Measurements from ENCODE around the gene PRKCD.

The PRKCD gene

DNA sequence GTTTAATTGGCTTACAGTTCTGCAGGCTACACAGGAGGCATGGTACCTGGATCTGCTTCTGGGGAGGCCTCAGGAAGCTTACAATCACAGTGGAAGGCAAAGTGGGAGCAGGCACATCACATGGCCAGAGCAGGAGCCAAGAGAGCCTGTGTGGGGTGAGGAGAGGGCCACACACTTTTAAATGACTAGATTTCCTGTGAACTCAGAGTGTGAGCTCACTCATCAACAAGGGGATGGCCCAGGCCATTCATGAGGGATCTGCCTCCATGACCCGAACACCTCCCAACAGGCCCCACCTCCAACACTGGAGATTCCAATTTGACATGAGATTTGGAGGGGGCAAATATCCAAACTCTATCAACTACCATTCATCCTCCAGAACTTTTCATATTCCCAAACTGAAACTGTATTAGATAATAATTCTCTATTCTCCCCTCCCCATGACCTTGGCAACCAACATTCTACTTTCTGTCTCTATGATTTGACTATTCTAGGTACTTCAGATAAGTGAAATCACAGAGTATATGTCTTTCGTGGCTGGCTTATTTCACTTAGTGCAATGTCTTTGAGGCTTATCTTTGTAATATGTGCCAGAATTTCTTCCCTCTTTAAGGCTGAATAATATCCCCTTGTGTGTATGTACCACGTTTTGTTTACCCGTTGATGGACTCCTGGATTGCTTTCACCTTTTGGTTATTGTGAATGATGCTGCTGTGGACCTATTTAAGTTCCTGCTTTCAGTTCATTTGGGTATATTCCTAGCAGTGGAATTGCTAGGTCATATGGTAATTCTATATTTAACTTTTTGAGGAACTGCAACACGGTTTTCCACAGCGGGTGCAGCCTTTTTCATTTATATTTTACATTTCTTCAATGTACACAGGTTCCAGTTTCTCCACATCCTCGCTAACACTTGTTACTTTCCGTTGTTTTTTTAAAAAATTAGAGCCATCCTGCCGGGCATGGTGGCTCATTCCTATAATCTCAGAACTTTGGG, 51.0 kb downstream of the PRKCD start:
- TF ChIP-seq, protein P1, sequence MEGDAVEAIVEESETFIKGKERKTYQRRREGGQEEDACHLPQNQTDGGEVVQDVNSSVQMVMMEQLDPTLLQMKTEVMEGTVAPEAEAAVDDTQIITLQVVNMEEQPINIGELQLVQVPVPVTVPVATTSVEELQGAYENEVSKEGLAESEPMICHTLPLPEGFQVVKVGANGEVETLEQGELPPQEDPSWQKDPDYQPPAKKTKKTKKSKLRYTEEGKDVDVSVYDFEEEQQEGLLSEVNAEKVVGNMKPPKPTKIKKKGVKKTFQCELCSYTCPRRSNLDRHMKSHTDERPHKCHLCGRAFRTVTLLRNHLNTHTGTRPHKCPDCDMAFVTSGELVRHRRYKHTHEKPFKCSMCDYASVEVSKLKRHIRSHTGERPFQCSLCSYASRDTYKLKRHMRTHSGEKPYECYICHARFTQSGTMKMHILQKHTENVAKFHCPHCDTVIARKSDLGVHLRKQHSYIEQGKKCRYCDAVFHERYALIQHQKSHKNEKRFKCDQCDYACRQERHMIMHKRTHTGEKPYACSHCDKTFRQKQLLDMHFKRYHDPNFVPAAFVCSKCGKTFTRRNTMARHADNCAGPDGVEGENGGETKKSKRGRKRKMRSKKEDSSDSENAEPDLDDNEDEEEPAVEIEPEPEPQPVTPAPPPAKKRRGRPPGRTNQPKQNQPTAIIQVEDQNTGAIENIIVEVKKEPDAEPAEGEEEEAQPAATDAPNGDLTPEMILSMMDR (IDR thresholded peaks at IDR 0.05; ENCODE audit: low read depth, low read length) = no peak
- TF ChIP-seq MYC (IDR thresholded peaks at IDR 0.05; ENCODE audit: low read depth, low read length) = no peak
- TF ChIP-seq, protein P2, sequence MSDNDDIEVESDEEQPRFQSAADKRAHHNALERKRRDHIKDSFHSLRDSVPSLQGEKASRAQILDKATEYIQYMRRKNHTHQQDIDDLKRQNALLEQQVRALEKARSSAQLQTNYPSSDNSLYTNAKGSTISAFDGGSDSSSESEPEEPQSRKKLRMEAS (IDR thresholded peaks at IDR 0.05; ENCODE audit: low read depth, low read length) = no peak
- H3K4me3 ChIP-seq (ENCODE audit: low read depth, low read length) = no peak overlapping the region
- no peak for DNase-seq (ENCODE audit: low read depth)

DNA sequence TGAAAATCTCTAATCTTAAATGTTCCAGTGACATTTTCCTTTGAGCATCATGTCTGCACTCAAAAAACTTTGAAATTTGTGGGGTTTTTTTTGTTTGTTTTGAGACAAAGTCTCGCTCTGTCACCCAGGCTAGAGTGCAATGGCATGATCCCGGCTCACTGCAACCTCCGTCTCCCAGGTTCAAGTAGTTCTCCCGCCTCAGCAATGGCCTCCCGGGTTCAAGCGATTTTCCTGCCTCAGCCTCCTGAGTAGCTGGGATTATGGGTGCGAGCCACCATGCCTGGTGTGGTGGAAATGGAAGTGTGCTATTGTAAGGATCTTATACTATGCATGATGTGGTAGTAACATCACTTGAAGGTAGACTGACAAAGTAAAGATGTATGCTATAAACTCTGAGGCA, 52.3 kb downstream of the PRKCD start:
- TF ChIP-seq, protein P2 (IDR thresholded peaks at IDR 0.05; ENCODE audit: low read depth, low read length) = no peak
- TF ChIP-seq, protein P1 (IDR thresholded peaks at IDR 0.05; ENCODE audit: low read depth, low read length) = no peak
- no peak for TF ChIP-seq POLR2A (IDR thresholded peaks at IDR 0.05; ENCODE audit: extremely low read depth, insufficient read length)
- TF ChIP-seq MYC (IDR thresholded peaks at IDR 0.05; ENCODE audit: low read depth, low read length) = no peak
- no peak for DNase-seq (ENCODE audit: low read depth)
- H3K4me3 ChIP-seq (ENCODE audit: low read depth, low read length) = no peak overlapping the region

DNA sequence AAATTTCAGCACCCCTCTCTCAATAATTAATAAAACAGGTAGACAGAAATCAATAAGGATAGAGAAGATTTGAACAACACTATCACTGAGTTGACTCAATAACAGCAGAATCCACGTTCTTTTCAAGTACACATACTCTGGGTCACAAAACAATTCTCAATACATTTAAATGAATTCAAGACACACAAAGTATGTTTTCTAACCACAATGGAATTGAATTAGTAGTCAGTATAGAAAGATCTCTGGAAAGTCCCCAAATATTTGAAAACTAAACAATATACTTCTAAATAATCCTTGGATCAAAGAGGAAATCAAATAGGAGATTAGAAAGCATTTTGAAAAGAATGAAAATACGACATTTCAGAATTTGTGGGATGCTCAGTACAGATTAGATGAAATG, 54.8 kb downstream of the PRKCD start:
- DNase-seq (ENCODE audit: low read depth) = no peak
- no peak for TF ChIP-seq POLR2A (IDR thresholded peaks at IDR 0.05; ENCODE audit: extremely low read depth, insufficient read length)
- TF ChIP-seq MYC (IDR thresholded peaks at IDR 0.05; ENCODE audit: low read depth, low read length) = no peak
- H3K4me3 ChIP-seq (ENCODE audit: low read depth, low read length) = no peak overlapping the region

DNA sequence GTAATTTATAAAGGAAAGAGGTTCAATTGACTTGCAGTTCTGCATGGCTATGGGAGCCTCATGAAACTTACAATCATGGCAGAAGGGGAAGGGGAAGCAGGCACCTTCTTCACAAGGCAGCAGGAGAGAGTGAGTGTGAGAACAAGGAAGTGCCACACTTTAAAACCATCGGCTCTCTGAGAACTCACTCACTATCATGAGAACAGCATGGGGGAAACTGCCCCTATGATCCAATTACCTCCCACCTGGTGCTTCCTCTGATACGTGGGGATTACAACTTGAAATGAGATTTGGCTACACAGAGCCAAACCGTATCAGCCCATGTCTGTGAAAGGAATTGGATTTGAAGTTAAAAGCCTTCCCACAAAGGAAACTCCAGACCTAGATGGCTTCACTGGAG, 55.7 kb downstream of the PRKCD start:
- DNase-seq (ENCODE audit: low read depth) = no peak
- TF ChIP-seq, protein P2 (IDR thresholded peaks at IDR 0.05; ENCODE audit: low read depth, low read length) = no peak
- no peak overlapping the region for H3K4me3 ChIP-seq (ENCODE audit: low read depth, low read length)

DNA sequence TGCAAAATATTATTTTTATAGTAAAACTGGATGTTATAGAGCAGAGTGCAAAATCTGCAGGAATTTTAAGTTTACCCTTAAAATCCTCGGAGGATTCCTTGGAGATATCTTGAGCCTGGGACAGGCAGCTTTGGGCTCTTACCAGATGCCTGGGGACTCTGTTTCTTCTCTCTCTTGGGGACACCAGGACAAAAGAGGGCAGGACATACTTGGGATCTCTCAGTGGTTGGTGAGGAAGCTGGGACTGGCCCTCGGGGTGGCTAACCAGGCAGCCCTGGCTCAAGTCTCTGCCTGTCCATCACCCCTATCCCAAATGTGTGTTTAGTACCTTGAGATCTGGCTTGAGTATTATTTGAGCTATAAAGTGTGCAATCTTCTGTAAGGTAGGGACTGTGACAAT, 56.2 kb downstream of the PRKCD start:
- no peak overlapping the region for H3K4me3 ChIP-seq (ENCODE audit: low read depth, low read length)
- TF ChIP-seq, protein P2 (IDR thresholded peaks at IDR 0.05; ENCODE audit: low read depth, low read length) = no peak
- TF ChIP-seq, protein P1 (IDR thresholded peaks at IDR 0.05; ENCODE audit: low read depth, low read length) = no peak
- TF ChIP-seq POLR2A (IDR thresholded peaks at IDR 0.05; ENCODE audit: extremely low read depth, insufficient read length) (no peak), MYC (IDR thresholded peaks at IDR 0.05; ENCODE audit: low read depth, low read length) (no peak)
- no peak for DNase-seq (ENCODE audit: low read depth)

DNA sequence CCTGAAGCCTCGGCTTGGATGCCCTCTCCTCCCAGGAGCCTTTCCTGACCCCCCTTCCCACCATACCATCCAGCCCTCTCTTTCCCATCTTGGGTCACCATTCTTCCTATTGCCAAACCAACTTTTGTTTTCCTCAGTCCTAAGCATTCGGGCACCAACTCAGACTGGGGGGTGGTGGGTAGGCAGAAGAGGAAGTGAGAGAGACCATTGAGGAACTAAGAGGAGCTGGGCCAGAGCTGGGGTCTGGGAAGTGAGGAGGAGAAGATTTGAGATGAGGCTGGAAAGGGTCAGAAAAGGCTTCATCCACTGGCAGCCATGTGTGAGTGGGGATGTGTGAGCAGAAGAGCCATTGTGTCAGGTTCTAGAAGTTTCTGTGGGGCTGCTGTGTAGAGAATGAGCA, 57.1 kb downstream of the PRKCD start:
- DNase-seq (ENCODE audit: low read depth) = no peak
- TF ChIP-seq, protein P1 (IDR thresholded peaks at IDR 0.05; ENCODE audit: low read depth, low read length) = no peak
- no peak for TF ChIP-seq POLR2A (IDR thresholded peaks at IDR 0.05; ENCODE audit: extremely low read depth, insufficient read length)
- H3K4me3 ChIP-seq (ENCODE audit: low read depth, low read length) = no peak overlapping the region

Data from NB4 (cell line).